GM12873 (cell line): ENCODE data around the gene UBXN1.

Experiments used
- CTCF ChIP-seq: IDR thresholded peaks from 2 replicates; pipeline ENCODE4 v1.5.1; 2012; ENCODE audit warnings: low read depth, mild to moderate bottlenecking, moderate library complexity, low read length, control low read depth; ENCODE audit not compliant: insufficient read depth; ENCODE audit errors: missing control alignments

The UBXN1 gene

GRCh38 chr11:62689421-62690183 is 10.7 kb upstream of the UBXN1 start, which contains the start of gene LRRN4CL:
TSS of gene LRRN4CL (minus strand) at chr11:62689530. CDS start at chr11:62688508, 1,022 bp downstream.
- no peak for TF ChIP-seq CTCF

- no peak for TF ChIP-seq CTCF
These were observed 9.6 kb upstream of the UBXN1 start for GRCh38 chr11:62688491-62688890.

- TF ChIP-seq CTCF: no peak
These were observed 8.9 kb upstream of the UBXN1 start for GRCh38 chr11:62687508-62688396.

GRCh38 chr11:62682518-62682917 is 3.6 kb upstream of the UBXN1 start:
- TF ChIP-seq CTCF: no peak

GRCh38 chr11:62680825-62681240 is 2.0 kb upstream of the UBXN1 start:
- peak; percentile 76 for TF ChIP-seq CTCF

- TF ChIP-seq CTCF: no peak
These were observed 472 bp downstream of the UBXN1 start for GRCh38 chr11:62678433-62678769.

GRCh38 chr11:62677714-62678113 is 1.2 kb downstream of the UBXN1 start:
- TF ChIP-seq CTCF: no peak
